HL-60 (cell line): ENCODE results near the gene INSRR.

Experiments
- DNase-seq, 2 experiments: peaks; one replicate each; pipeline ENCODE4 v3.0.0-alpha.2; 2010 to 2020; ENCODE audit warnings: low read depth in 1 of 2, low spot score in 1 of 2
- H3K27ac ChIP-seq: fragments of 250-450 bp; sonication (Bioruptor Pico); replicated peaks from 2 replicates; pipeline ENCODE4 v1.5.1; 2020; ENCODE audit warnings: mild to moderate bottlenecking, moderate library complexity
- H3K27me3 ChIP-seq: fragments of 250-450 bp; sonication (Bioruptor Pico); 2 replicates; pipeline ENCODE4 v1.5.1; 2021; ENCODE audit warnings: mild to moderate bottlenecking, moderate library complexity; ENCODE audit not compliant: insufficient read depth, poor library complexity, severe bottlenecking
- H3K4me3 ChIP-seq: replicated peaks from 2 replicates; pipeline ENCODE4 v1.5.1; 2011; ENCODE audit warnings: mild to moderate bottlenecking, control low read depth, low read length; ENCODE audit not compliant: insufficient read depth
- CTCF ChIP-seq: IDR thresholded peaks from one replicate; pipeline ENCODE4 v1.5.1; 2011; ENCODE audit warnings: low read length, control low read depth, inconsistent platforms; ENCODE audit not compliant: insufficient read depth
- GABPA ChIP-seq: IDR thresholded peaks from 2 replicates; pipeline ENCODE4 v1.6.1; 2012; ENCODE audit warnings: low read depth
- POLR2AphosphoS5 ChIP-seq: IDR thresholded peaks from 2 replicates; pipeline ENCODE4 v1.6.1; 2012; ENCODE audit warnings: low read depth
- REST ChIP-seq: IDR thresholded peaks from 2 replicates; pipeline ENCODE4 v1.6.1; 2012; ENCODE audit warnings: low read depth; ENCODE audit not compliant: insufficient replicate concordance
- SPI1 ChIP-seq: IDR thresholded peaks from 2 replicates; pipeline ENCODE4 v1.6.1; 2012; ENCODE audit warnings: low read depth, mild to moderate bottlenecking, borderline replicate concordance

Gene INSRR

GRCh38 chr1:156895455-156895812, 36.5 kb upstream of the INSRR start:
- peaks cover 30% of the 10 kb centered on the region for H3K27me3 ChIP-seq
- no peak overlapping the region for H3K27ac ChIP-seq
- TF ChIP-seq CTCF (no peak), REST (no peak), SPI1 (no peak), POLR2AphosphoS5 (no peak), GABPA (no peak)
- H3K4me3 ChIP-seq: no peak overlapping the region
- no peak for DNase-seq

DNA sequence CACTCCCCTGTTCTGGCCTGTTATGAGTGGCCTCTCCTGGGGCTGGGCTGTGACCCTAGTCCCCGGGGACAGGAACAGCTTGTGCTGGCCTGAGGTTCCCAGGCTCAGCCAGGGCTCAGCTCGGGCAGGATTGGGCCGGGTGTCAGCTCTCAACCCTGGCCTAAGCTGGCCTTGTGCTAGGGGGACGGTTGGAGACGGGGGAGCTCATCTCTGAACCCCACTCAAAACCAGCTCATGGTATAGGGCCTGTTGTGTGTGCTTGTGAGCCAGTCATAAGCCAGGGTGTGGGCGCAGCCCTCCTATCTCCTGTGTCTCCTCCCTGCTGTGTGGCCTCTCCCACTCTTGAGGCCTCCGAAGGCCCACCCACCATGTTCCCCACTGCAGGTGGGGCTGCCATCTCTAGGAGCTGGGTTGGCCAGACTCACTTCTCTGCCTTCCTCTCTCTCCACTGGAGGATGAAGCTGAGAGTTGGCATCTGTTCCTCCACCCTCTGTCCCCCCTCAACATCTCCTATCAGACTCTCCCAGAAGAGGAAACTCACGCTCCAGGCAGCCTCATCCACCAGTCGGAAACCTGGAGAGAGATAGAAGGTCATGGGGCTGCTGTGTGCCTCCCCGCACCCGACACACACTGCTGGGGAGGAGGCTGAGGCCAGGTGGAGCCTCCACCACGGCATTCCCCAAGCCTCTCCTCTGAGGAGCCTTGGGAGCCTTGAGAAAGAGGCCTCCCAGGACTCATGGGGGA, 36.0 kb upstream of the INSRR start:
- no peak for TF ChIP-seq SPI1
- TF ChIP-seq CTCF: no peak
- no peak for TF ChIP-seq REST
- TF ChIP-seq GABPA: no peak
- no peak for TF ChIP-seq POLR2AphosphoS5
- Histone ChIP-seq H3K27ac (no peak overlapping the region), H3K4me3 (no peak overlapping the region), H3K27me3 (peaks cover 30% of the 10 kb centered on the region)
- no peak for DNase-seq

DNA sequence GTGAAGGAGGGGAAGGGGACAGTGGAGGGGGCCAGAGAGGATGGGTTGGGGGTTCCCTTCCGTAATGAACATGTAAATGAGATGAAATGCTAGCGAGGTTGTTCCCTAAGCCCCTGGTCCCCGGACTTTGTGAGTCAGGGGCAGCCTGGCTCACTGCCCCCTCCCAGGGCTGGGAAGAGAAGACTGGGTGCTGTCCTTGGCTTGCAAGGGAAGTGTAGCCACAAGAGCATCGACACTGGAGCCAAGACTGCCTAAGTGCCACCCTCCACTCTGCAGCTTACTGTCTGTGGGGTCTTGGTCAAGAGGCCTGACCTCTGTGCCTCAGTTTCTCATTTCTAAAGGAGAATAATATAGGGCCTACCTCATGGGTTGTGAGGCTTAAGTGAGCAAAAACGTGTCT, 35.1 kb upstream of the INSRR start:
- DNase-seq: no peak
- no peak for TF ChIP-seq CTCF
- no peak for TF ChIP-seq POLR2AphosphoS5
- no peak for TF ChIP-seq SPI1
- no peak for TF ChIP-seq GABPA
- TF ChIP-seq REST: no peak
- Histone ChIP-seq H3K27ac (no peak overlapping the region), H3K4me3 (no peak overlapping the region), H3K27me3 (peaks cover 30% of the 10 kb centered on the region)
